Measurements from ENCODE around the gene TIMM10.

Gene TIMM10

GRCh38 chr11:57479911-57480310 is 50.6 kb downstream of the TIMM10 start:
- H3K36me3 ChIP-seq (ENCODE audit: insufficient read depth, low read depth, low read length) = no peaks in the 10 kb centered on the region; the same call in 1 of the 2 replicates

GRCh38 chr11:57479021-57479663 is 51.4 kb downstream of the TIMM10 start:
- H3K4me3 ChIP-seq (ENCODE audit: low read length) = no peak overlapping the region
- peaks cover 82% of the 10 kb centered on the region for H3K27me3 ChIP-seq (ENCODE audit: insufficient read depth, low read length)
- no peak overlapping the region for H3K27ac ChIP-seq (ENCODE audit: low read length)
- no peaks in the 10 kb centered on the region for H3K36me3 ChIP-seq (ENCODE audit: insufficient read depth, low read depth, low read length)
- H3K9me3 ChIP-seq (ENCODE audit: insufficient read depth, low read depth, low read length) = no peaks in the 10 kb centered on the region
- H3K9ac ChIP-seq (ENCODE audit: low read depth, low read length) = no peak overlapping the region
- peaks cover 12% of the 10 kb centered on the region; the same call in 1 of the 2 replicates for H3K4me1 ChIP-seq (ENCODE audit: insufficient read depth, low read length)

More at GRCh38 chr11:57479911-57480310, 50.6 kb downstream of the TIMM10 start:
- Histone ChIP-seq H3K9me3 (ENCODE audit: insufficient read depth, low read depth, low read length) (no peaks in the 10 kb centered on the region), H3K27ac (ENCODE audit: low read length) (no peak overlapping the region), H3K9ac (ENCODE audit: low read depth, low read length) (no peak overlapping the region), H3K4me1 (ENCODE audit: insufficient read depth, low read length) (peaks cover 6% of the 10 kb centered on the region; the same call in 1 of the 2 replicates), H3K4me3 (ENCODE audit: low read length) (no peak overlapping the region), H3K27me3 (ENCODE audit: insufficient read depth, low read length) (peaks cover 77% of the 10 kb centered on the region)
